GM12891 (cell line): Measurements from ENCODE around the gene ARSD.

Experiments used
- POLR2A ChIP-seq: IDR thresholded peaks from 2 replicates; pipeline ENCODE4 v1.6.1; 2011; ENCODE audit warnings: low read depth, low read length, control low read depth
- POLR2AphosphoS5 ChIP-seq: IDR thresholded peaks from 2 replicates; pipeline ENCODE4 v1.6.1; 2011; ENCODE audit warnings: low read depth, low read length, control low read depth
- SPI1 ChIP-seq: IDR thresholded peaks from 2 replicates; pipeline ENCODE4 v1.6.1; 2011; ENCODE audit warnings: low read depth, low read length, control low read depth

DNA sequence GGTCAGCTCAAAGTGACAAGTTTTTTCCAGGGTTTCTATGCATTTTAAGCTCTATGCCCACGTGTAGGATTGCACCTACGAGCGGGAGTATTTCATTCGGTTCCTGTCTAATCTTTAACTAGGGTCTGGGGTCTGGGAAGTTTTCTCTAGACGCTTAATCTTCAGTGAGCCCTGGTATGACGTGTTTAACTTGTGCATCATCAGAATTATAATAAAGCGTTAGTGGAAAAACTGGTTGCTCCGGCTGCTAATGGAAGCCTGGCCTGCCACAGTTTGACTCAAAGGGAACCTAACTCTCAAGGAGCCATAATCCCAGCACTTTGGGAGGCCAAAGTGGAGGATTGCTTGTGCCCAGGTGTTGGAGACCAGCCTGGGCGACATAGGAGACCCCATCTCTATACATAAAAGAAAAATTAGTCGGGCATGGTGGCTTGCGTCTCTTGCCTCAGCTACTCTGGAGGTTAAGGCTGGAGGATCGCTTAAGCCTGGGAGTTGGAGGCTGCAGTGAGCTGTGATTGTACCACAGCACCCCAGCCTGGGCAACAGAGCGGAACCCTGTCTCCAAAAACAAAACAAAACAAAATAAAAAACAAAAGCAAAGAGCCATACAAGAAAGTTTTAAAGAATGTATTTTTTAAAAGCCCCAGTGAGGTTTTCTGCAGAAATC lies 30.2 kb downstream of the ARSD start:
- TF ChIP-seq POLR2A (no peak), SPI1 (no peak), POLR2AphosphoS5 (no peak)
